ENCODE measurements around the gene SLC9A5. TPM values are rescaled to one million over a fixed set of nuclear protein-coding genes. Genes with fewer than 3 reads are reported as not detected.

Gene SLC9A5
- total RNA-seq, 1 experiment from 2014 or later, result 1.1 TPM

DNA sequence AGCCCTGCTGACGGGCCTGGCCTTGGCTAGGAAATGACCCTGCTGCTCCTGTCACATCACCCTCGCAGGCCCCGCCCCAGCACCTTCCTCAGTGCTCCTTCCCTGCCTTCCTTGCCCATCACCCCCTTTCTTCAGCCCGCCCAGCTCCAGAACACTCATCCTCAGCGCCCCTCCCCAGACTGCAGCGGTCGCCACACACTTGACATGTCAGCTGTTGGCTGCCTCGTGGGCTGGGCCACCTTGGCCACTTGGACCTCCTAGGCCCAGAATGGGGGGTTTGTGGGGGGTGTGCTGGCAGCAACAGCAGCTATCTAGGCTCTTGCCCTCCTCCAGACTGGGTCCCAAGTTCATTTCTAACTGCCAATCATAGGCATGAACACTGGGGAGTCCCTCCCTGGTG lies 39.2 kb upstream of the SLC9A5 start:
- Histone ChIP-seq H3K9ac (ENCODE audit: low read length) (no peak overlapping the region), H3K27me3 (ENCODE audit: low read length) (no peaks in the 10 kb centered on the region), H3K36me3 (ENCODE audit: low read depth, low read length) (no peaks in the 10 kb centered on the region), H3K4me1 (ENCODE audit: insufficient read depth, low read length) (peaks cover 38% of the 10 kb centered on the region), H3K9me3 (ENCODE audit: low read length) (no peaks in the 10 kb centered on the region), H3K4me3 (ENCODE audit: low read length) (no peak overlapping the region), H3K9me2 (replicated peaks; ENCODE audit: low read length) (no peaks in the 10 kb centered on the region), H3K4me2 (ENCODE audit: low read length) (no peak overlapping the region), H4K20me1 (ENCODE audit: low read length) (no peaks in the 10 kb centered on the region), H3F3A (ENCODE audit: low read length, unreplicated experiment) (peaks cover 3% of the 10 kb centered on the region), H2AFZ (ENCODE audit: low read length) (no peak overlapping the region), H3K79me2 (ENCODE audit: low read length) (no peaks in the 10 kb centered on the region), H3K27ac (ENCODE audit: low read length) (no peak overlapping the region)
- no peak for TF ChIP-seq EZH2phosphoT487 (IDR thresholded peaks at IDR 0.05; ENCODE audit: borderline replicate concordance, low read length)
- TF ChIP-seq EZH2 (IDR thresholded peaks at IDR 0.05; ENCODE audit: low read length, unreplicated experiment), result no peak
- TF ChIP-seq, protein P1, sequence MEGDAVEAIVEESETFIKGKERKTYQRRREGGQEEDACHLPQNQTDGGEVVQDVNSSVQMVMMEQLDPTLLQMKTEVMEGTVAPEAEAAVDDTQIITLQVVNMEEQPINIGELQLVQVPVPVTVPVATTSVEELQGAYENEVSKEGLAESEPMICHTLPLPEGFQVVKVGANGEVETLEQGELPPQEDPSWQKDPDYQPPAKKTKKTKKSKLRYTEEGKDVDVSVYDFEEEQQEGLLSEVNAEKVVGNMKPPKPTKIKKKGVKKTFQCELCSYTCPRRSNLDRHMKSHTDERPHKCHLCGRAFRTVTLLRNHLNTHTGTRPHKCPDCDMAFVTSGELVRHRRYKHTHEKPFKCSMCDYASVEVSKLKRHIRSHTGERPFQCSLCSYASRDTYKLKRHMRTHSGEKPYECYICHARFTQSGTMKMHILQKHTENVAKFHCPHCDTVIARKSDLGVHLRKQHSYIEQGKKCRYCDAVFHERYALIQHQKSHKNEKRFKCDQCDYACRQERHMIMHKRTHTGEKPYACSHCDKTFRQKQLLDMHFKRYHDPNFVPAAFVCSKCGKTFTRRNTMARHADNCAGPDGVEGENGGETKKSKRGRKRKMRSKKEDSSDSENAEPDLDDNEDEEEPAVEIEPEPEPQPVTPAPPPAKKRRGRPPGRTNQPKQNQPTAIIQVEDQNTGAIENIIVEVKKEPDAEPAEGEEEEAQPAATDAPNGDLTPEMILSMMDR (conservative IDR thresholded peaks at IDR 0.05; ENCODE audit: low read depth, low read length), result no peak
- intact Hi-C loops (cut with micrococcal nuclease), result no loop called here
- ChIA-PET POLR2A (ENCODE audit: unreplicated experiment) (no interaction called here), CTCF (no interaction called here)
- no peak for DNase-seq
- no peak for ATAC-seq
- BruUV-seq (replicated peaks), result no TSS peak

DNA sequence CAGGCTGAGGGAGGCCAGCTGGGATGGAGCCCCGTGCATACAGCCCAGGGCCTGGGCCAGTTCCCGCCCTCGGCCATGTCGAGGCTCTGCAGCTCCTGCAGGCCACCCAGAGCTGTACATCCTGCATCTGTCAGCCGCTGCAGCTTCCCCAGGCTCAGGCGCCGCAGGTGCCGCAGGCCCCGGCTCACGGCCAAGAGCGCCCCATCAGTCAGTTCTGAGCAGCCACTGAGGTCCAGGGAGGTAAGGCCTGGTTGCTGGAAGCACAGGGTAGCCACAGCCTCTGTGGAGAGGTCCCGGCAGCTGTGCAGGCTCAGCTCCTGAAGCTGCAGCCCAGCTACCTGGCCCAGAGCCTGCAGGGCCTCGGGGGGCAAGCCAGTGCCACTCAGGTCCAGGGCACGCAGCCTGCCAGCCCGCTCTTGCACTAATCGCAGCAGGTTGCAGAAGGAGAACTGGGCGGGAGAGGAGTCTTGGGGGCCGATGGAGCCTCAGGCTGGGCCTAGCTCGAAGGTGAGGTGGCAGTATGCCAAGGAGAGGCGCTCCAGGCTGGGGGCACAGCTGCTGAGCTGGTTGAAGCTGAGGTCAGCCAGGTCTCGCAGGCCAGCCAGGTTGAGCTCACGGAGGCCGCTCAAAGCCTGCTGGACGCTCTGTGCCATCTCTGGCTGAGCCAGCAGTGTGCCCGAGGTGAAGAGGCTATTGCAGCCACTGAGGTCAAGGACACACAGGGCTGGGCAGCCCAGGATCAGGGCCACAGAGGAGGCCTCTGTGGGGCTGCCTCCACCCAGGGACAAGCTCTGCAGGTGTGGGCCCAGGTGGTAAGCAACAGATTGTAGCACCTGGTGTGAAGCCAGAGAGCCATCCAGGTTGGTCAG lies 38.5 kb upstream of the SLC9A5 start:
- Histone ChIP-seq H3K4me1 (ENCODE audit: insufficient read depth, low read length) (peaks cover 38% of the 10 kb centered on the region), H3K9me3 (ENCODE audit: low read length) (no peaks in the 10 kb centered on the region), H3K36me3 (ENCODE audit: low read depth, low read length) (no peaks in the 10 kb centered on the region), H3K27me3 (ENCODE audit: low read length) (no peaks in the 10 kb centered on the region), H3K27ac (ENCODE audit: low read length) (no peak overlapping the region), H3K4me3 (ENCODE audit: low read length) (no peak overlapping the region), H4K20me1 (ENCODE audit: low read length) (no peaks in the 10 kb centered on the region), H3K4me2 (ENCODE audit: low read length) (no peak overlapping the region), H3K9me2 (replicated peaks; ENCODE audit: low read length) (no peaks in the 10 kb centered on the region), H3K79me2 (ENCODE audit: low read length) (no peaks in the 10 kb centered on the region), H3K9ac (ENCODE audit: low read length) (no peak overlapping the region), H2AFZ (ENCODE audit: low read length) (no peak overlapping the region), H3F3A (ENCODE audit: low read length, unreplicated experiment) (peaks cover 3% of the 10 kb centered on the region)
- intact Hi-C loops (cut with micrococcal nuclease), result no loop called here
- ChIA-PET CTCF (no interaction called here), POLR2A (ENCODE audit: unreplicated experiment) (no interaction called here)
- no peak for TF ChIP-seq EZH2phosphoT487 (IDR thresholded peaks at IDR 0.05; ENCODE audit: borderline replicate concordance, low read length)
- TF ChIP-seq, protein P1 (conservative IDR thresholded peaks at IDR 0.05; ENCODE audit: low read depth, low read length), result no peak
- TF ChIP-seq EZH2 (IDR thresholded peaks at IDR 0.05; ENCODE audit: low read length, unreplicated experiment), result no peak
- DNase-seq, result no peak
- no TSS peak for BruUV-seq (replicated peaks)
- ATAC-seq, result no peak

DNA sequence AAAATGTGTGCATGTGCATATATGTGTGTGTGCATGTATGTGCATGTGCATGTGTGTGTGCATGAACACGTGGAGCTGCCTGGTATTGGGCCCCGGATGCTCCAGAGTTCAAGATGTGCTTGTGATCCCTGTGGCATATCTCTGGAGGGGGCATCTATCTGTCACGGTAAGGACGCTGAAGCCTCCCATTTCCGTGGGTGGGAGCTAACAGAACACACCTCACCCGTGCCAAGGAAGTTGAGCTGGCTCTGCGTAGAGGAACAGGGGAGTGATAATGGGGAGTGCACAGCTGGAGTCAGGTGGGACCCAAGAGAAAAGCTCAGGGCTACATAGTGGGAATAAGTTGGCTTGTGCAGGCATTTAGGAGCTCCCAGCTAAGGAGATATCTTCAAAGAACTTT lies 37.1 kb upstream of the SLC9A5 start:
- TF ChIP-seq EZH2phosphoT487 (IDR thresholded peaks at IDR 0.05; ENCODE audit: borderline replicate concordance, low read length), result no peak
- TF ChIP-seq EZH2 (IDR thresholded peaks at IDR 0.05; ENCODE audit: low read length, unreplicated experiment), result no peak
- TF ChIP-seq, protein P1 (conservative IDR thresholded peaks at IDR 0.05; ENCODE audit: low read depth, low read length), result no peak
- no peak overlapping the region for H3K27ac ChIP-seq (ENCODE audit: low read length)
- no peaks in the 10 kb centered on the region for H3K36me3 ChIP-seq (ENCODE audit: low read depth, low read length)
- no peaks in the 10 kb centered on the region for H4K20me1 ChIP-seq (ENCODE audit: low read length)
- no peak for DNase-seq
- H3K79me2 ChIP-seq (ENCODE audit: low read length), result no peaks in the 10 kb centered on the region
- H3K4me1 ChIP-seq (ENCODE audit: insufficient read depth, low read length), result peaks cover 30% of the 10 kb centered on the region
- no peaks in the 10 kb centered on the region for H3K9me3 ChIP-seq (ENCODE audit: low read length)
- ChIA-PET POLR2A (ENCODE audit: unreplicated experiment) (no interaction called here), CTCF (interaction anchor here (0.8 kb wide), 1 partner anchor 36 kb away, joined by 3 read pairs; the partner anchor contains the start of gene FHOD1)
- no peak overlapping the region for H3K9ac ChIP-seq (ENCODE audit: low read length)
- no TSS peak for BruUV-seq (replicated peaks)
- H3K9me2 ChIP-seq (replicated peaks; ENCODE audit: low read length), result no peaks in the 10 kb centered on the region
- intact Hi-C loops (cut with micrococcal nuclease), result no loop called here
- H3K4me3 ChIP-seq (ENCODE audit: low read length), result no peak overlapping the region
- no peak overlapping the region for H3K4me2 ChIP-seq (ENCODE audit: low read length)
- no peak overlapping the region for H2AFZ ChIP-seq (ENCODE audit: low read length)
- ATAC-seq, result no peak
- no peaks in the 10 kb centered on the region for H3K27me3 ChIP-seq (ENCODE audit: low read length)
- peaks cover 3% of the 10 kb centered on the region for H3F3A ChIP-seq (ENCODE audit: low read length, unreplicated experiment)

Data from PC-3 (cell line).